Measurements from ENCODE around the gene SOX5.
"Not testable (repeated sequence)": the region's sequence is repeated elsewhere in the genome, so short reads cannot be mapped to it uniquely, and the experiment has no call there.

Gene SOX5

DNA sequence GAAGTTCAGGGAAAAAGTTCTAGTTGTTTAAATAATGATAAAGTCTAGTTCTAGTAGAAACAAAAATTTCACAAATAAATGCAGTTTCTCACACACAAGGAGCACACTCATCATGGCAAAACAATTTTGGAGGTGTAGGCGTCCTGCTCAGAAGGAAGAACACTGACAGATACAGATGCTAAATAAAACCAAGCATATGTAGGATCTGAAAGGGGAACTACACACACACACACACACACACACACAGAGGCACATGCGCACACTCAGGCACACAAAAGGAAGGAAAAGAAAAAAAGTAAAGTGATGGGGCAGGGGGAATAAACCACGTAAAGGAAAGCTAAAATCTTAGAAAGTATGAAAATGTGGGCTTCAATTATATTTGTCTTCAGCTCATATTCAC, 117.7 kb downstream of the SOX5 start:
- DNase-seq (ENCODE audit: low read depth): no peak

DNA sequence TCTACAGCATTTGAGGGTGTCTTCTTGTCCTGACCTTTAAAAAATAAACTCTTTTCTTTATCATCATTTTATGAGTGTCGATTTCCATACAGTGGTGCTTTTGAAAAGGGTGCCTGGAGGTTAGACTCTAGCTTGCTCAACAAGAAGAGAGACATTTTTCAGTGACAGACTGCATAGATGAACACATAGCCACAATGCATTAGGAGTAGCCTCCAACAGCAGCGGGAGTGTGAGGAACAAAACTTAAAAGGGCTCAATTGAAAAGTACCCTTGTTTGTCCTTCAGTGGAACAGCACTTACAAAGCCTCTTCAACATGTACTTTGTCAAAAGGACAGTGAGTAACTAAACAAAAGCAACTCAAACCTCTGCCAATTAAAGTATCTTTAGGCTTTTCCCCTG, 119.3 kb downstream of the SOX5 start:
- no peak for DNase-seq (ENCODE audit: low read depth)

DNA sequence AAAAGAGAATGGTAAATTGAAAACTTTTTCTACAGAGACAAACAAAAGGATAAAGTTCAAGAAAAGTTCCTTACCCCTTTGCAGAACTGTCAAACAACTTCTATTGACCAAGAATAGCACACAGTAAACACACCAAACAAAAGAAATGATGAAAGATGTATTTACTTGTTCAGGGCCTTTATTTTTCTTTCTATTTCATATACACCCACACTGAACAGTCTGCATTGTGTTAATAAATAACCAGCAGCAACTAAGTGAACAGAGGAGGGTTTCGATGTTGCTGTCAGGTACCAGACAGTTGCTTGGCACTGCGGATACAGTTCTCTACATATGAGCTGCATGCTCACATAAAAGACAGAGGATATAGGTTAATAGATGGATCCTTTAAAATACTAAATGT, 122.1 kb downstream of the SOX5 start:
- DNase-seq (ENCODE audit: low read depth): no peak

DNA sequence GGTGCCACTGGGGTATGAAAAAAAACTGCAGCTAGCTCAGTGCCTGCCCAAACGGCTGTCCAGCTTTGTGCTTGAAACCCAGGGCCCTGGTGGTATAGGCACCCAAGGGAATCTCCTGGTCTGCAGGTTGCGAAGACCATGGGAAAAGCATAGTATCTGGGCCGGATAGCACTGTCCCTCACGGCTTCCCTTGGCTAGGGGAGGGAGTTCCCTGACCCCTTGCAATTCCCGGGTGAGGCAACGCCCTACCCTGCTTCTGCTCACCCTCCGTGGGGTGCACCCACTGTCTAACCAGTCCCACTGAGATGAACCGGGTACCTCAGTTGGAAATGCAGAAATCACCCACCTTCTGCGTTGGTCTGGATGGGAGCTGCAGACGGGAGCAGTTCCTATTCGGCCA, 124.3 kb downstream of the SOX5 start:
- not testable (repeated sequence) for DNase-seq (ENCODE audit: low read depth)

DNA sequence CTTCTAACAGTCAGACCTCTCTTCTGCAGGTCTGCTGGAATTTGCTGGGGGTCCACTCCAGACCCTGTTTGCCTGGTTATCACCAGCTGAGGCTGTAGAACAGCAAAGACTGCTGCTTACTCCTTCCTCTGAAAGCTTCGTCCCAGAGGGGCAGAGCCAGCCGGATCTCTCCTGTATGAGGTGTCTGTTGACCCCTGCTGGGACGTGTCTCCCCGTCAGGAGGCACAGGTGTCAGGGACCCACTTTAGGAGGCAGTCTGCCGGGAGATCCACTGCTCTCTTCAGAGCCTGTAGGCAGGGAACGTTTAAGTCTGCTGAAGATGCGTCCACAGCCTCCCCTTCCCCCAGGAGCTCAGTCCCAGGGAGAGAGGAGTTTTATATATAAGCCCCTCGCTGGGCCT, 125.1 kb downstream of the SOX5 start:
- DNase-seq (ENCODE audit: low read depth): no peak

DNA sequence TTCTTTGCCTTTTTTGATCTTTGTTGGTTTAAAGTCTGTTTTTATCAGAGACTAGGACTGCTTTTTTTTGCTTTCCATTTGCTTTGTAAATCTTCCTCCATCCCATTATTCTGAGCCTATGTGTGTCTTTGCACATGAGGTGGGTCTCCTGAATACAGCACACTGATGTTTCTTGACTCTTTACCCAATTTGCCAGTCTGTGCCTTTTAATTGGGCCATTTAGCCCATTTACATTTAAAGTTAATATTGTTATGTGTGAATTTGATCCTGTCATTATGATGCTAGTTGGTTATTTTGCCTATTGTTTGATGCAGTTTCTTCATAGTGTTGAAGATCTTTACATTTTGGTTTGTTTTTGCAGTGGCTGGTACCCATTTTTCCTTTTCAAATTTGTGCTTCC, 126.6 kb downstream of the SOX5 start:
- not testable (repeated sequence) for DNase-seq (ENCODE audit: low read depth)

DNA sequence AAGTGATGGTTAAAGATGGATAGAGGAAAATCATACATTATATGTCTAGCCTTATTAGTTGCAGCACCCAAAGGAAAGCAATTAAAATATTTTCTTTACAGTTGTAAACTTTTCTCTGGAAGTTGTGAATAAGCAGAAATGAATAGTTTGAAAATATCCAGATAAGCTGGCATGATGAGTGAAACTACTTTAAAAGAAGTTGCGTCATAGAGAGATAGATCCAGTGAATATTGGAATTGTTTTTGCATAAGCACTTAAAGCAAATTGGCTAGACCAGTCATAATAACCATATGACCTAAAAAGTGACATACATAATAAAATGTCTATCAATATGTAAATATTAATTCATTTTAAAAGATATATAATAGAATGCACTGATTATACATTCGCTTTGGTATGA, 132.1 kb downstream of the SOX5 start:
- DNase-seq (ENCODE audit: low read depth): no peak

DNA sequence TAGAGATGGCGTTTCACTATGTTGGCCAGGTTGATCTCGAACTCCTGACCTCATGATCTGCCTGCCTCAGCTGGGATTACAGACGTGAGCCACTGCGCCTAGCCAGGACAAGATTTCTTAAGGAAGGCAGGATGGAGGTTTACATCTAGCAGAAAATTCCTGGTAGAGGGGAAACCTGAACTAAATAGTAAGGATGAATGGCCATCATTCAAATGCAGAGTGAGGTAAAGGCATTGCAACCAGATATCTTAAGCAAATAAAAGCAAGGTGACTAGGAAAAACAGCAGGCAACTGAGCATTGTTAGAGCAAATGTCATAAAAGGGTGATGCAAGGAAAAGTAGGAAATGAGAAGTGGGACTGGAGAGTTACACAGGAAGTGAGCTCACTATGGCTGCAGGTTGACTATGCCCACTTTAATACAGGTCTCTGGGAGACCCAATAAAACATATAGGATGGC, 133.0 kb downstream of the SOX5 start:
- no peak for DNase-seq (ENCODE audit: low read depth)

DNA sequence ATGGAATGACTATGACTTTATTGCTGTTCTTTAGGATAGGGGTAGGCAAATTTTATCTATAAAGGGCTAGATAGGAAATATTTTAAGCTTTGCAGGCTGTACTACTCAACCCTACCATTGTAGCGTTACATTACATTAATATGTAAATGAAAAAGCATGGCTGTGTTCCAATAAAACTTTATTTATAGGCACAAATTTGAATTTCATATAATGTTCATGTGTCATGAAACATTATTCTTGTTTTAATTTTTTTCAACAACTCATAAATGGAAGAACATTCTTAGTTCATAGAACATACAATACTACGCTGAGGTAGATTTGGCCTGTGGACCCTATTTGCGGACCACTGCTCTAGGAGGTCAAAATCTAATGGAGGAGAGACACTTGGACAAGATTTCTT, 133.7 kb downstream of the SOX5 start:
- DNase-seq (ENCODE audit: low read depth): no peak

DNA sequence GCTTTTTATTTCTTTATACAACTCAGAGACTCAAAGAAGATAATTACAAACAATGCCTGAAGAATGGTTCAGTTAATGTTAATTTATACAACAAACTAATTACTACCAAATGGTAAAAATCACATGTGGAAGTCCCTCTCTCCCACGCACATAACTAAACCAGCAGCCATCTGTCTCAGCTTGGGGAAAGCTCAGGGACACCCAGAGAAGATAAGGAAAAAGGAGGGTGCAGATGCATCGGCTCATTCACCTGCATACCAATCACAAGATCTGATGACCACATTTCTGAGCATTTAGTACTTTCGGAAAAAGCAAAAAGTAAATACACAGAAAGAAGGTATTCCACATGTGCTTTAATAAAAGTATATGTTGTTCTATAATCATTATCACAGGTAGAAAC, 136.3 kb downstream of the SOX5 start:
- DNase-seq (ENCODE audit: low read depth): no peak

DNA sequence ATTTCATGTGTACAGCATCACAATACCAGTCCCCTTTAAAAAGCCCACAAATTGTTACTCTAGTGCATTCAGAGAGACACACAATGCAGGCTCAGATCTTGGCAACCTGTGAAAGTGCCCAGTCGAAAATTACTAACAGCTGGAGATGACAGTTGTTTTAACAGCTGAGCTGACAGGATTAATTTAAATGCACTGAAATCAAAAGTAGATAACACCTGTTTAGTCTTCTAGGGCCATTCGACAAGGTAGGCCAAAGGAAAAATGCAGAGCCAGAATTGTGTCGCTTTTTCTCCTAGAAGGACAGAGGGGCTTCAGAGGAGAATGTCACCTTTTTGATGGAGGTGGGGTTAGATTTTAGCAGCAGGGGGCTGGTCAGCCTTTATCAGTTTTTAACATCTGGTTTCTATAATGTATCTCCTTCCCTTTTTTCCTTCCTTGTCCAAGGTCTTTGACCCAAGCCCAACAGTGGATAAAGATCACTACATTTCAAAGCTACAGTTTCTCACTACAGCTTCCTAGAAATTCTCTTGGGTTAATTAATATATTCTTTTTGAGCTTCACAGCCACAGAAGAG, 139.1 kb downstream of the SOX5 start:
- DNase-seq (ENCODE audit: low read depth): no peak

DNA sequence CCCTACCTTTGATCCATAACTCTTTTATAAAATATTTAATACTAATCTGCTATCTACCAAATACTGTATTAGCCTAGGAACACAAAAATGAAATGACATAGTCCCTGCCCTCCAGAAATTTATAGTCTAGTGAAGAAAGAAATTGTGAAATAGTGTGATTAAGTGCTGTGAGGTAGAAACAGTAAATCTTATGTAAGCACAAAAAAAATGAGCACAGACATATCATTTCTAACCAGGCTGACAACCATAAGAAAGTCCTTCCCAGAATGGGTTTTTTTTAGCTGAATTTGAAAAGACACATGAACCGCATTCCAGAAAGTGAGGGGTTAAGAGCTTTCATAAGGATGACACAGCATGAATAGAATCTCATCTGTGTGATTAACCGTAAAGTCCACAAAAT, 145.9 kb downstream of the SOX5 start:
- peak; percentile 70 for DNase-seq (ENCODE audit: low read depth)

DNA sequence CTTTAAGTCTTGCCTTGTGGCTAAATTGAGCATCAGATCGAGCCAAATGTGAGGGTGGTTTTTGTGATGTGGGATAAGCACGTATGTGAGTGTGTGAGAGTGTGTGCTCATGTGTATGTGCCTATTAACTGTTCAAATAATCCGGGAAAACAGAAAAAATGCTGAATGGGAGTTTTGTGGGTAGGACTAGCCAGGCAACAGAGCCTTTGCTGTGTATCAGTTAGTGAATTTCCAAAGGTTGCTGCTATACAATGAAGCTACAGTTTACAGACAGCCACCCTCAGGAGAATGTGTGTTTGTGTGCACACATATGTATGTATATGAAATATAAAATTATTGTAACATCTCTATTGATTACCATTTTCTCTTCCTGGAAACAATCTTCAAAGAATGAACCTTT, 154.0 kb downstream of the SOX5 start:
- no peak for DNase-seq (ENCODE audit: low read depth)

DNA sequence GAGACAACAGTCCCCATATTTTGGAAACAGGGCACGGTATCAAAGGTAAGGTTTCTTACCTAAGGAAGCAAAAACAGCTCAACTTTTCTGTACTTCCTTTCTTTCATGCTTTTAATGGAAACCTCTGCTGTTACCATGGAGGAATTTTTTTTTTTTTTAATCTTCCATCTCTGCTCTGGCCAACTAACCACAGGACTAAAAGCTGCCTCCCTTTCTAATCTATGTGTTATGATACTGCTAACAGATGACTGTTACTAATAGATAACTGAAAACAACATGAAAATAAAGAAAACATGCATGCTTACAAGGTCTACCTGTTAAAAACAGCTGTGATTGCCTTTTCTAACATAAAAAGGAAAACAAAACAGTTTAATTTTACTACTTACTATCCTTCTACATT, 168.4 kb downstream of the SOX5 start:
- DNase-seq (ENCODE audit: low read depth): peak; percentile 3

DNA sequence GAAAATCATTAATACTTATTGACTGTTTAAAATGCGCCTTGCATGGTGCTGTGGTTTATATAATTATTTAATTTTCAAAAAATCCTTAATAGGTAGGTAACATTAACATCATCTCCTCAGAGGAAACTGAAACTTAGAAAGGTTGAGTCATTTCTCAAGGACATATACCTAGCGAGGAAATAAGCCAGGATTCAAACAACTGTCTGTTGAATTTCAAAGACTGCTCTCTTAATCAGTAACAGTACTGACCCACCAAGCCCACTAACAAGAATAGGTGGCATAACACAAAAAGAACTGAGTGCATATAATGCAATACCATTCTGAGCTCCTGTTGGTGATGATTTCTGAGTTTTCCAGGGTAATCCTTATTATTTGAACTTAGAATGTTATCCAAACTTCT, 174.3 kb downstream of the SOX5 start:
- no peak for DNase-seq (ENCODE audit: low read depth)

DNA sequence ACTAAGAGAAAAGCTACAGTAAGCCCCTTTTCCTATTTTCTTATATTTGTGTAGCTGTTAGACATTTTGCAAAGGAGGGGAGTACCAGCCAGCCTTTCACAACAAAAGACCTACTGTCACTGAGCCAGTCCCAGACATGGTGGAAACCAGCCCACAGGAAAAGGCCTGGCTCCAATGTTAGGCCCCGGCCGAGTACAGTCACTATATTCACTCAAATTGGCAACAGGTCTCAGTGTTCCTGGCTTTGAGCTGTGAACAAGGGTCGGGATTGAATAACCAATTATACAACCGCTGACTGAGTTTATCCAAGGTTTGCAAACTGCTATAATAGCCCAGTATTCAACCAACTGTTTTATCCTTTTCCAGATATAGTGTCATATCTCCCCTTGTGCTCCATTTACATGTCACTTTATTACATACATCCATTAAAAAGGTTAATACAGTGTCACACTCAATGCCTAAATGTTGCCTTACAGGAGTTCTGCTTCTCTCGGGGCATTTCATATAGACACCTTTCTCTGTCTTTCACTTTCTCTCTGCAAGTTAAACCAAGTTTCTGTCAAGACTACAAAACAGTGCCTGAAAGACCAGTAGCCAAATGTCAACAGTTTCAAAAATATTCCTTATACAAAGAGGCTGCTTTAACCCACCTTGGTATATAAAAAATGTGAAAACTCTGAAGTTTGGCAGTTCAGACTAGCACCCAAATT, 178.1 kb downstream of the SOX5 start:
- no peak for DNase-seq (ENCODE audit: low read depth)

DNA sequence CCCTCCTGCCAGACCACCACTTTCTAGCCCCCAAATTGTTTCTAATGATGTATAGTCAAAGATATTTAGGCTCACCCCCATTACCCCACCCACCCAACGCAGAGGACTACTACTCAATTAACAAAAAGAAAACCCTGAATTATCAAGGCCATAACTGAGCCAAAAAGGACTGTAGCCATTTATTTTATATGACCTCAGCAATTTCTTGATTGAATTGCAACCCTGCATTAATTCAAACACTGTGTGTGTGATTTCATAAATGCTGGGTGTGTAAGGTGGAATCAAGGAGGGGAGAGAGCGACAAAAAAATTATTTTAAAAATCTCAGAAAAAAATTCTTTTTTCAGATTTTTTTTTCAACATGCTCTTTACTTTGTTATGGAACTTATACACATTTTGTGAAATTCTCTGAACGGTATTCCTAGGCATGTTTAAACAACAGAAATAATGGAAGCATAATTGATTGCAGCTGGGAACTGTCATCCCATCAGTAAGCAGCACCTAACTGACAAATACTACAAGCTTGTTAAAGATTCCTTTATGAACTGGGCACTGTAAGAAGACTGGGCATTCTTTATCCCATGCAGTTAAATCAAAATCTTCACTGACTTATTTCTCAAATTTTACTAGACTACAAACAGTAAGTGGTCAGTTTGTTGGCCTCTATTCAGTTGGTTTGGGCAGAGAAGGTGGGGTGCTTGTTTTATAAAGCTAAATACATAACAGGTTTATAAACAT, 179.1 kb downstream of the SOX5 start:
- no peak for DNase-seq (ENCODE audit: low read depth)

DNA sequence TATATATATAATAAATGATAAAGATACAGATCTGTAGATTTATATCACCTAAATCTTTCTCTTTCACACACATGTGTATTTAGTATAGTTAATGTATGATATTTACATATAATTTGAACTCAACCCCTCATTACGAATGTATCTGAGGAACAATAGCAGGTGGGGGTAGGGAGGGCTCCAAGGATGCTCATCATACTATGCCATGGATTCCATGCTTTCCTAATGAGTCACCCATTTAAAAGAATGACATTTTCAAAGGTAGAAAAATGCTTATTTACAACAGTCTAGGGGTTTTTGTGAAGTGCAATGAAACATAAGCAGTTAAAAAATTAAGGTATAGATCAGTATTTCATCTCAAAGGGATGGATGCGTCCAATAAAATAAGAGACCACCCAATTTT, 181.6 kb downstream of the SOX5 start:
- no peak for DNase-seq (ENCODE audit: low read depth)

DNA sequence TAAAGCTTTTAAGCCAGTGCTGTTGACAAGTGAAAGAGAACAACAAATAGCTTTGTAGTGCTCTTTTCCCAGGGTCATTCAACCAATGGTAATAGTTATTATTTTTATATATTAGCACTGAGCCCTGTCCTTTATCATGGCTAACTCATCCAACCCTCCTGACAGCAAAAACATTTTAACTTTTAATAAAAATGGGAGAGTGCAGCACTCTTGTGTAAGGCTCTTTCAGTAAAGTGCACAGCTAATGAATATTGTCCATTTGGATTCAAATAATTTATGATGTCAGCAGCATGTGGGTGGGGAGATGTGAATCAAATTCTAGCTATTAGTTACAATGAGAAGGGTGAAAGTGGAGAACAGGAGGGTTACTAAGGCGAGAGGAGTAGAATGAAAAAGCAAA, 185.7 kb downstream of the SOX5 start:
- DNase-seq (ENCODE audit: low read depth): no peak

DNA sequence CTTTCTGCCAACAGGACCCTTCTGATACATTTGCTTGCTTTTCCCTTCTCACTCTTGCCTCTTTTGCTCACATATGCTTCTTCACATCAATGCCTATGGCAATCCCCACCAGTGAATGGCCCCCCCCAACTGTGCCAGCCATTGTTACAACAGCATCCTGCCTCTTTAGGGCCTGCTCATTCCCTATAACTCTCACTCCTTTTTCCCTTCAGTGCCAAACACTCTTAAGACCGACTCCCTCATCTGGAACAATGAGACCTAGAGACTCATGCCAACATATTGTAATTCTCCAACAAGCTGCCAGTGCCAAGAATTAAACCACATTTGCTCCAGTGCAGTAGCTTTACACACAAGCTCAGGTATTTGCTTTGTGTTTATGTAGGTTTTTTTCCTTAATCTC, 189.0 kb downstream of the SOX5 start:
- DNase-seq (ENCODE audit: low read depth): no peak

DNA sequence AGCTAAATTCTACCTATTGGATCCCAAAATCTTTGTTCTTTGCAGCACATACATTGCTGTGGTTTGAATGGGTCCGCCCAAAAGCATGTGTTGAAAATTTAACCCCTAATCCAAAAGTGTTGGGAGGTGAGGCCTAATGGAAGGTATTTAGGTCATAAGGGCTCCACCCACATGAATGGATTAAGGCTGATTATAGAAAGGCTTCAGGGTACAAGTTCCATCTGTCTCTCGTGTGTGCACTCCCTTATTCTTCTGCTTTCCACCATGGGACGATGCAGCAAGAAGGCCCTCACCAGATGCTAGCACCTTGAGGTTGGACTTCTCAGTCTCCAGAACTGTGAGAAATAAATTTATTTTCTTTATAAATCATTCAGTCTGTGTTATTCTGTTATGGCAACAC, 190.9 kb downstream of the SOX5 start:
- DNase-seq (ENCODE audit: low read depth): no peak

DNA sequence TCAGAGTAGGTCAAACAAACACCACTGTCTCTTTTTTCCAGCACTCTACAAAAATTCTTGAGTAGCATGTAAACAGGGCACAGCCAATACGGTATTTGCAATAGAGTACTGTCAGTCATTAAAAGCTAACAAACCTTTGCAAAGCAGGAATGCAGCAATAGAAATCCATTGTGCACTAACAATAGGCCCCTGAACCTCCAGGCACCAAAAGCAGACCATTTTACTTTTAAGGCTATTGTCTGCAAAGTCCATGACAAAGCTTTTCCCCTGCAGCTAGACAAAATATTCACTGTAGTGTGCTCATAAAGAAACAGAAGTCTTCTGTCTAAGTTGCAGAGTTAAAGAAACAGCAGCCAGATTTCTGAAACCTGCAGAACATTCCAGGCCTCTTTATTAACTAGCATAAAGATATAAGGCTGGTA, 191.9 kb downstream of the SOX5 start:
- no peak for DNase-seq (ENCODE audit: low read depth)

DNA sequence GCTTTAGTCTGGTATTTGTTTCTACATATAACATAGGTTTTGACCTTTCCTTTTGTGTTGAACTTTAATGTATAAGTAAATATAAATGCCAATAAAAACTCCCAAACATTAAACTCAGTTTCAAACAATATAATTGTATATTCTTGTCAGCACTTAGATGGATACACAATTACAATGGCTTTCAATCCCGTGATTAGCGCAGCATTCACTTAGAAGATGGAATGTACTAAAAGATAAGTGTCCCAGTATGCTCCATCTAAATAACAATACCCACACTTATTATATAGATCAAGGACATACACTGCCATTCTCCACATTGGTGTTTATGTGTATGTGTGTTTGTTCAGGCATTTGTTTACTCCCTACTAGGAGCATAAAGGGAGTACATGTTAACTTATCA, 193.1 kb downstream of the SOX5 start:
- no peak for DNase-seq (ENCODE audit: low read depth)
